SU-DHL-6 (cell line): ENCODE measurements around the gene PDE7B.

Experiments
- CTCF ChIP-seq: fragments of 200-600 bp; sonication (generic); IDR thresholded peaks from one replicate; pipeline ENCODE4 v1.5.1; 2017; ENCODE audit warnings: antibody characterized with exemption, mild to moderate bottlenecking, low read length, moderate library complexity; ENCODE audit not compliant: insufficient read depth, poor library complexity, severe bottlenecking
- EZH2phosphoT487 ChIP-seq: fragments of 200-600 bp; sonication (generic), shearing (Covaris generic); conservative IDR thresholded peaks from 2 replicates; pipeline ENCODE4 v1.6.1; 2018; ENCODE audit warnings: mild to moderate bottlenecking, antibody characterized with exemption, low read length, moderate library complexity, mixed read lengths

DNA sequence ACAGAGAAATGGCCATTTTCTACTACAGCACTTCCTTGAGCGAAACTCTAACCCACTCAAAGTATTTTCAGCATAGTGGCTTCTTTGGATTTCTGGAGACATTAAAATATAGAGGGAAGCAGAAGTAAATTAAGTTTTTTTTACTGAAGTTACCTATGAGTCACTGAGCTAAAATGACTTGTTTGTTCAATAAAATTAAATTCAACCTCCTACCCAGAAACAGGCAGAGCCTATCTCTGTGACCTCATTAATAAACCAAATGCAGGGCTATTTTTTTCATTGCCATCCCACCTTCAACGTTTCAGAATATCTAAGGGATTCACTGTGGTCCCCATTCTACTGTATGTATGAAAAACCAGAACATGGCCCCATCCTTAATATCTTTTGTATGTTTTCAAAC, 265.6 kb downstream of the PDE7B start:
- TF ChIP-seq EZH2phosphoT487 (no peak), CTCF (no peak)
